Stomach (tissue), 4 donors: ENCODE data around the gene MAPK8IP3.

Experiments
- CTCF ChIP-seq, 7 experiments: fragments of 450-650 bp in 4 of 7; fragments of 200-600 bp in 3 of 7; sonication (generic) in 3 of 7; IDR thresholded peaks; one replicate each; pipeline ENCODE4 v1.5.1; 2016 to 2019; ENCODE audit warnings: antibody characterized with exemption in 7 of 7, control low read depth in 2 of 7, mild to moderate bottlenecking in 1 of 7
- EP300 ChIP-seq: sonication (generic); formaldehyde crosslinking; IDR thresholded peaks from one replicate; pipeline ENCODE4 v1.6.1; 2017; ENCODE audit warnings: antibody characterized with exemption
- POLR2A ChIP-seq, 4 donors: fragments of 450-650 bp; IDR thresholded peaks; one replicate each; pipeline ENCODE4 v1.6.1; 2016; ENCODE audit warnings: antibody characterized with exemption in 4 of 4, control low read depth in 2 of 4, mild to moderate bottlenecking in 1 of 4, moderate library complexity in 1 of 4

GRCh38 chr16:1708083-1708767 is 2.2 kb downstream of the MAPK8IP3 start:
- TF ChIP-seq POLR2A (IDR thresholded peaks at IDR 0.05) (no peak), CTCF (IDR thresholded peaks at IDR 0.05) (no peak), EP300 (no peak)
